ENCODE data around the gene AKNA. TPM values are rescaled to one million over a fixed set of nuclear protein-coding genes. Genes with fewer than 3 reads are reported as not detected.

AKNA gene
- total RNA-seq, 2 donors from 2014 or later = 7.3 to 11.9 TPM

DNA sequence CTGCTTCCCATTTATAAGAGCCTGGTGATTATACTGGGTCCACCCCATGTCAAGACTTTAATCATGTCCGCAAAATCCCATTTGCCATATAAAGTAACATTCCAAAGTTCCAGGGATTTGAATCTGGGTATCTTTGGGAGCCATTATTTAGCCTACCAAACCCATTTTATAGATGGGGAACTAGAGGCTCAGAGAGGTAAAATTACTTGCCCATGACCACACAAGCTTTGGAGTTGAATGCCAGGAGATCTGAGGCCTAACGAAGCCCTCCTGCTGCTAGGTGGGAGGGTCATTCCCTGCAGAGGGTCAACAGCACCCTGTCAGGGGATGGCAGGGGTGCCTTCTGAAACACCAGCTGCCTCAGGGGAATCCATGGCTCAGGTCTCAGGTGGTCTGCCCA is 13.0 kb upstream of the AKNA start:
- 56 to 81% methylated on average over 2 of the region's 2 CpGs for WGBS, 2 donors
- Histone ChIP-seq H3K4me1 (peaks cover 14% of the 10 kb centered on the region), H3K4me3 (no peak overlapping the region), H3K27me3 (no peaks in the 10 kb centered on the region), H3K27ac (no peak overlapping the region), H3K9me3 (no peaks in the 10 kb centered on the region), H3K36me3 (replicated peaks in 1 of 2; ENCODE audit: insufficient read depth in 1 of 2, low read depth in 2 of 2) (no peaks in the 10 kb centered on the region)
- no peak for TF ChIP-seq POLR2A (IDR thresholded peaks at IDR 0.05)
- TF ChIP-seq, protein P1, sequence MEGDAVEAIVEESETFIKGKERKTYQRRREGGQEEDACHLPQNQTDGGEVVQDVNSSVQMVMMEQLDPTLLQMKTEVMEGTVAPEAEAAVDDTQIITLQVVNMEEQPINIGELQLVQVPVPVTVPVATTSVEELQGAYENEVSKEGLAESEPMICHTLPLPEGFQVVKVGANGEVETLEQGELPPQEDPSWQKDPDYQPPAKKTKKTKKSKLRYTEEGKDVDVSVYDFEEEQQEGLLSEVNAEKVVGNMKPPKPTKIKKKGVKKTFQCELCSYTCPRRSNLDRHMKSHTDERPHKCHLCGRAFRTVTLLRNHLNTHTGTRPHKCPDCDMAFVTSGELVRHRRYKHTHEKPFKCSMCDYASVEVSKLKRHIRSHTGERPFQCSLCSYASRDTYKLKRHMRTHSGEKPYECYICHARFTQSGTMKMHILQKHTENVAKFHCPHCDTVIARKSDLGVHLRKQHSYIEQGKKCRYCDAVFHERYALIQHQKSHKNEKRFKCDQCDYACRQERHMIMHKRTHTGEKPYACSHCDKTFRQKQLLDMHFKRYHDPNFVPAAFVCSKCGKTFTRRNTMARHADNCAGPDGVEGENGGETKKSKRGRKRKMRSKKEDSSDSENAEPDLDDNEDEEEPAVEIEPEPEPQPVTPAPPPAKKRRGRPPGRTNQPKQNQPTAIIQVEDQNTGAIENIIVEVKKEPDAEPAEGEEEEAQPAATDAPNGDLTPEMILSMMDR (IDR thresholded peaks at IDR 0.05) = no peak
- ATAC-seq = no peak
- DNase-seq = no peak
- intact Hi-C loops (cut with DNase I) = loop anchor here (10.0 kb wide), 1 partner anchor 254 kb away; the partner anchor contains the start of gene TEX53

DNA sequence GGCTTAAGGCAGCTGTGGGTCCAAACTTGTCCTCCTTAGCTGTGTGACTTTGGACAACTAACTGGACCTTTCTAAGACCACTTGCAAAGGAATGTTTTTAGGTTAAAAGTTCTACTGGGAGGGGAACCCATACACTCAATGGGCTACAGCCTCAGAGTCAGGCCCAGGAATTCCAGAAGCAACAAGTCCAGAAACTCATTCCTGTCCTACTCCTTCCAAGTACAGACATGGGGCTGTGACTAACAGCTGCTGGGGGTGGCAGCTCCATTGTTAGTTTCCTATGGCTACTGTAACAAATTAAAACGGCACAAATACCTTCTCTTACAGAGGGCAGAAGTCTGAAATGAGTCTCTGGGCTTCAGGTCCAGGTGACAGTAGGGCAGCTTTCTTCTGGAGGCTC is 12.4 kb upstream of the AKNA start:
- H3K4me1 ChIP-seq = peaks cover 14% of the 10 kb centered on the region
- no peaks in the 10 kb centered on the region for H3K36me3 ChIP-seq (replicated peaks in 1 of 2; ENCODE audit: insufficient read depth in 1 of 2, low read depth in 2 of 2)
- no peaks in the 10 kb centered on the region for H3K27me3 ChIP-seq
- no peaks in the 10 kb centered on the region for H3K9me3 ChIP-seq
- intact Hi-C loops (cut with DNase I) = loop anchor here (10.0 kb wide), 1 partner anchor 255 kb away; the partner anchor contains the start of gene TEX53
- DNase-seq (no peak), ATAC-seq (no peak)
- no peak overlapping the region for H3K4me3 ChIP-seq
- H3K27ac ChIP-seq = no peak overlapping the region
- WGBS, 2 donors = 44 to 63% methylated on average over 1 of the region's 1 CpG
- TF ChIP-seq, protein P1 (IDR thresholded peaks at IDR 0.05) = no peak
- no peak for TF ChIP-seq POLR2A (IDR thresholded peaks at IDR 0.05)

DNA sequence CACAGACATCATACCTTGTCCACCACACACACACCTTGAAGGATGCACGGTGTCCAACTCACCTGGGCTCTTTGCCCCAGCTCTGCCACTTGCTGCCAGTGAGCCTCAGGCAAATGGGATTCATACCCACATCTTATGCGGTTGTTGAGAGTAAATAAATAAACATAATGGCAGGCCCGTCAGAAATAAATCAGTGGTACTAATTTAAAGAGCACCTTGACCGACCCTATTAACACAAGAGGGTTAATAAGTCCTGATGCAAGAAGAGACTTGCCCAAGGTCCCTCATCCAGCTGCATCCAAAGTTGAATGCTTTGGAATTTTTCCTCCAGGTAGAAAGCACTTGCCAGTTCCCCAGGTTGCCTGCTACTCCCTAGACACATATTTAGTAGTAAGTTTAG is 11.6 kb upstream of the AKNA start:
- no peak overlapping the region for H3K27ac ChIP-seq
- intact Hi-C loops (cut with DNase I) = no loop called here
- no peaks in the 10 kb centered on the region for H3K9me3 ChIP-seq
- ATAC-seq = no peak
- H3K4me1 ChIP-seq = peaks cover 19% of the 10 kb centered on the region
- H3K36me3 ChIP-seq (replicated peaks in 1 of 2; ENCODE audit: insufficient read depth in 1 of 2, low read depth in 2 of 2) = no peaks in the 10 kb centered on the region
- no peak overlapping the region for H3K4me3 ChIP-seq
- WGBS, 2 donors = 65 to 69% methylated on average over 4 of the region's 4 CpGs
- TF ChIP-seq, protein P1 (IDR thresholded peaks at IDR 0.05) = no peak
- no peak for TF ChIP-seq POLR2A (IDR thresholded peaks at IDR 0.05)
- no peaks in the 10 kb centered on the region for H3K27me3 ChIP-seq
- no peak for DNase-seq

DNA sequence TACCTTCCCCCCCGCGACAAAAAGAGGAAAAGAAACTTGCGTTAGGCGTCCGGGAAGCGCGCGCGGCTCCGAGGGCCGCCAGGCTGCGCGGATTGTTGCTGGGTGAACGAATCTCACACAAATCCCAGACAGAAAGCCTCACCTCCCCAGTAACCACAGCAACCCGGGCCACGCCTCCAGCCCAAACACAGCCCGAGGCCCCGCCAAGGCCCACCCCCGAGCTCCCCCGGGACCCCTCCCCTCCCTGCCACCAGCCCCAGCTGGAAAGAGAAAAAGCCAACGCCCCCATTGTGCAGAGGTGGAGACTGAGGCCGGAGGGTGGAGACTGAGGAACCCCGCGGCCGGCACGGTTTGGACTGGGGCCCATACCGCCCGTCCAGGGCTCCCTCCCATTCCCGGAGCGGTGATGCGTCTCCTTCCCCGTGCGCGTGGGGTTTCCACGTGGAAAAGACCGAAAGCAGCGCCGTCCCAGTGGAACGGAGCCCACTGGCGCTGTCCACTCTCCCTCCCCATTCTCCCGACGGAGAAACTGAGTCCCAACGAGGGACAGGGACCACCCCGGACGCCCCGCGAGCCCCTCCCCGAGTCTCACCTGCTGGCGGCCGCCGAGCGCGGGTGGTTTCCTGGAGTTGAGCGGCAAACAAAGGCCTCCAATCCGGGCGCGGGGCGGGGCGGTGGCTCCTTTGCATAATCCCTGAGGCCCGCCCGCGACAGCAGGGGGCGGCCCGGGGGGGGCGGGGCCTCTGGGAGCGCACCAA is 10.2 kb upstream of the AKNA start:
- no peaks in the 10 kb centered on the region for H3K36me3 ChIP-seq (replicated peaks in 1 of 2; ENCODE audit: insufficient read depth in 1 of 2, low read depth in 2 of 2)
- peak; percentile 86 to 94 (median 88) for TF ChIP-seq POLR2A (IDR thresholded peaks at IDR 0.05)
- TF ChIP-seq, protein P1 (IDR thresholded peaks at IDR 0.05) = peak in 3 of 7 experiments; percentile 14 to 26 (median 17)
- no peaks in the 10 kb centered on the region for H3K27me3 ChIP-seq
- DNase-seq (peak; percentile 97 to 99 (median 98)), ATAC-seq (peak; percentile 96)
- peaks cover 27% of the 10 kb centered on the region for H3K4me1 ChIP-seq
- intact Hi-C loops (cut with DNase I) = no loop called here
- 0% methylated on average over 3 to 64 of the region's 66 CpGs for WGBS, 2 donors
- peak overlapping the region; percentile 82 to 92 (median 87) for H3K27ac ChIP-seq
- no peaks in the 10 kb centered on the region for H3K9me3 ChIP-seq
- peak overlapping the region; percentile 55 to 76 for H3K4me3 ChIP-seq
